Gastrocnemius medialis (tissue), 4 donors: ENCODE data around the gene PSMF1. TPM values are rescaled to one million over a fixed set of nuclear protein-coding genes. Genes with fewer than 3 reads are reported as not detected.
"Not testable (repeated sequence)": the region's sequence is repeated elsewhere in the genome, so short reads cannot be mapped to it uniquely, and the experiment has no call there.

Experiments used
- ATAC-seq, 2 donors: fragments of 150-250 bp; one replicate each; pipeline ENCODE4 v1.9.1; 2016
- DNase-seq, 2 donors: peaks; one replicate each; pipeline ENCODE4 v3.0.0-alpha.2; 2019
- H3K27ac ChIP-seq, 4 donors: fragments of 200-600 bp; sonication (generic); 1 replicate in 1 of 4; 2 replicates in 3 of 4; pipeline ENCODE4 v1.5.1; 2016 to 2018; ENCODE audit warnings: mild to moderate bottlenecking in 2 of 4, moderate library complexity in 1 of 4
- H3K27me3 ChIP-seq, 3 donors: fragments of 200-600 bp; sonication (generic) in 2 of 3; 1 replicate in 1 of 3; 2 replicates in 2 of 3; pipeline versions ENCODE4 v1.5.1 to v1.6.0; 2016 to 2019; ENCODE audit warnings: mild to moderate bottlenecking in 1 of 3, moderate library complexity in 1 of 3
- H3K36me3 ChIP-seq, 2 donors: fragments of 200-600 bp; sonication (generic) in 1 of 2; one replicate each; pipeline ENCODE4 v1.5.1; 2017 to 2018
- H3K4me1 ChIP-seq, 2 donors: fragments of 200-600 bp; sonication (generic) in 1 of 2; one replicate each; pipeline ENCODE4 v1.5.1; 2016 to 2017; ENCODE audit warnings: mild to moderate bottlenecking in 2 of 2
- H3K4me3 ChIP-seq, 4 donors: fragments of 200-600 bp; sonication (generic) in 3 of 4; 1 replicate in 1 of 4; 2 replicates in 3 of 4; pipeline ENCODE4 v1.5.1; 2016 to 2019; ENCODE audit warnings: mild to moderate bottlenecking in 2 of 4
- H3K9me3 ChIP-seq, 3 donors: fragments of 200-600 bp; sonication (generic) in 2 of 3; 1 replicate in 1 of 3; 2 replicates in 2 of 3; pipeline ENCODE4 v1.5.1; 2016 to 2019
- CTCF ChIP-seq, 5 experiments: fragments of 450-650 bp in 3 of 5; fragments of 200-600 bp in 2 of 5; sonication (generic) in 2 of 5; IDR thresholded peaks in 4 of 5; conservative IDR thresholded peaks in 1 of 5; 1 replicate in 4 of 5; 2 replicates in 1 of 5; pipeline ENCODE4 v1.5.1; 2016 to 2019; ENCODE audit warnings: antibody characterized with exemption in 5 of 5, mild to moderate bottlenecking in 3 of 5, moderate library complexity in 3 of 5
- POLR2A ChIP-seq, 2 donors: fragments of 450-650 bp; IDR thresholded peaks; one replicate each; pipeline ENCODE4 v1.6.1; 2017; ENCODE audit warnings: antibody characterized with exemption in 2 of 2, mild to moderate bottlenecking in 2 of 2, moderate library complexity in 2 of 2
- in situ Hi-C, 4 donors: fragments of 200-750 bp; cut with MboI; loops; one replicate each; pipeline versions ENCODE4 v1.15.0 to v1.8.0; 2017; ENCODE audit warnings: low sequenced_read_pairs in 4 of 4
- intact Hi-C: fragments of 100-400 bp; cut with DNase I; formaldehyde crosslinking; loops from one replicate; pipeline ENCODE4 v1.15.1; 2023; ENCODE audit warnings: low total_unique reads
- total RNA-seq, 4 donors: library from RNA; depleted of rRNA; stranded (reverse); fragments of >200 nt; gene quantifications; one replicate each; pipeline versions ENCODE4 v1.1.0 to v1.2.3, GENCODE V29; 2016

The PSMF1 gene
- total RNA-seq, 4 donors from 2014 or later: 174 to 433 (median 247) TPM

DNA sequence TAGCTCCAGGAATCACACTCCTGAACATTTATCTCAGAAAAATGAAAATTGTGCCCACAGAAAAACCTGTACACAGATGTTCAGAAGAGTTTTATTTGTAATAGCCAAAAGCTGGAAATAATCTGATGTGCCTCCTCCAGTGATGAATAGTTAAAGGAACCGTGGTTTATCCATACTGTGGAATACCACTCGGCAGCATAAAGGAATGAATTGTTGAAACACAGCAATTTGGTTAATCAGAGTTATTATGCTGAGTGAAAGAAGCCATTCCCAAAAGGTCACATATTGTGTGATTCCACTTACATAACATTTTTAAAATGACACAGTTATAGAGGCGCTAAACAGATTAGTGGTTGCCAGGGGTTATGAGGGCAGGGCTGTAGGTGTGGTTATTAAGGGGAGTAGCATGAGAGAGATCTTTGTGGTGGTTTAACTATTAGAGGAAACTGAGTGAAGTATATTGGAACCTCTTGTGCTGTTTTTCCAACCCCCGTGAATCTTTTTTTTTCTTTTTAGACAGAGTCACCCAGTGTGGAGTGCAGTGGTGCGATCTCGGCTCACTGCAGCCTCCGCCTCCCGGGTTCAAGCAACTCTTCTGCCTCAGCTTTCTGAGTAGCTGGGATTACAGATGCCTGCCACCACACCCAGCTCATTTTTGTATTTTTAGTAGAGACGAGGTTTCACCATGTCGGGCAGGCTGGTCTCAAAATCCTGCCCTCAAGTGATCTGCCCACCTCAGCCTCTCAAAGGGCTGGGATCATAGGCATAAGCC is 26.2 kb downstream of the PSMF1 start:
- Histone ChIP-seq H3K4me3 (no peak overlapping the region), H3K4me1 (no peaks in the 10 kb centered on the region), H3K9me3 (no peaks in the 10 kb centered on the region), H3K27me3 (no peaks in the 10 kb centered on the region), H3K27ac (no peak overlapping the region), H3K36me3 (peaks cover 0 to 22% of the 10 kb centered on the region in 2 donors)
- ATAC-seq: no peak
- TF ChIP-seq POLR2A (IDR thresholded peaks at IDR 0.05) (no peak), CTCF (IDR thresholded peaks at IDR 0.05 in 4 of 5, conservative IDR thresholded peaks at IDR 0.05 in 1 of 5) (no peak)
- in situ Hi-C loops (loop anchor here in 3 of 4 donors (25.0 kb wide), 1 partner anchor 318 kb away; the partner anchor contains the start of gene NSFL1C (in 3 of the 3)), intact Hi-C loops (no loop called here)
- no peak for DNase-seq

GRCh38 chr20:1146957-1147356 is 28.6 kb downstream of the PSMF1 start:
- ATAC-seq (no peak), DNase-seq (no peak)
- Histone ChIP-seq H3K4me3 (no peak overlapping the region), H3K4me1 (peaks cover 0 to 3% of the 10 kb centered on the region in 2 donors), H3K36me3 (peaks cover 0 to 11% of the 10 kb centered on the region in 2 donors), H3K27ac (no peak overlapping the region), H3K27me3 (no peaks in the 10 kb centered on the region), H3K9me3 (no peaks in the 10 kb centered on the region)
- intact Hi-C loops (no loop called here), in situ Hi-C loops (loop anchor here in 3 of 4 donors (25.0 kb wide), 1 partner anchor 315 kb away; the partner anchor contains the start of gene NSFL1C (in 3 of the 3))
- TF ChIP-seq CTCF (IDR thresholded peaks at IDR 0.05 in 4 of 5, conservative IDR thresholded peaks at IDR 0.05 in 1 of 5) (no peak), POLR2A (IDR thresholded peaks at IDR 0.05) (no peak)

- in situ Hi-C loops: loop anchor here in 3 of 4 donors (25.0 kb wide), 1 partner anchor 312 kb away; the partner anchor contains the start of gene NSFL1C (in 3 of the 3)
Measured at GRCh38 chr20:1149812-1150211, 31.4 kb downstream of the PSMF1 start.

DNA sequence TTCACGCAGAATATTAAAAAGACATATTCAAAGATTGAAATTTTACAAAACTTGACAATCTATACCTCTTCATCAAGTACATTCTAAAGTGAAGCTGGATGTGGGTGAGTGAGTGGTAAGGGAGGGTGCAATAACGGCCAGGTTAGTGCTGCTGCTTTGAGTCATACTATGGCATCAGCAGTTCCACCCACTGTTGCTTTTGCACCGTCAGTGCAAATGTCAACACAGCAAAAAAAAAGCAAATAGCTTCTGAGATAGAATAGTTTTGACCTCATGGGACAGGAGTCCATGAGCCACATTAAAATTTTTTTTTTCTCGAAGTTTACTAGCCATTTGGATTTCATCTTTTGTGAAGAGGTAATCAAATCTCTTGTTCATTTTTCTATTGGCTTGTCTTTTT is 31.8 kb downstream of the PSMF1 start:
- ATAC-seq (no peak), DNase-seq (no peak)
- in situ Hi-C loops (no loop called here), intact Hi-C loops (no loop called here)
- no peak for TF ChIP-seq POLR2A (IDR thresholded peaks at IDR 0.05)
- TF ChIP-seq CTCF (IDR thresholded peaks at IDR 0.05 in 4 of 5, conservative IDR thresholded peaks at IDR 0.05 in 1 of 5): no peak
- Histone ChIP-seq H3K4me1 (peaks cover 3 to 9% of the 10 kb centered on the region in 2 donors), H3K27me3 (no peaks in the 10 kb centered on the region), H3K36me3 (peaks cover 0 to 12% of the 10 kb centered on the region in 2 donors), H3K9me3 (no peaks in the 10 kb centered on the region), H3K27ac (no peak overlapping the region), H3K4me3 (no peak overlapping the region)

More at GRCh38 chr20:1149812-1150211, 31.4 kb downstream of the PSMF1 start:
- H3K4me3 ChIP-seq, DNase-seq, H3K4me1 ChIP-seq, H3K27ac ChIP-seq, H3K9me3 ChIP-seq, H3K27me3 ChIP-seq, ATAC-seq, intact Hi-C loops: not testable (repeated sequence)
- H3K36me3 ChIP-seq: peaks cover 0 to 11% of the 10 kb centered on the region in 2 donors

DNA sequence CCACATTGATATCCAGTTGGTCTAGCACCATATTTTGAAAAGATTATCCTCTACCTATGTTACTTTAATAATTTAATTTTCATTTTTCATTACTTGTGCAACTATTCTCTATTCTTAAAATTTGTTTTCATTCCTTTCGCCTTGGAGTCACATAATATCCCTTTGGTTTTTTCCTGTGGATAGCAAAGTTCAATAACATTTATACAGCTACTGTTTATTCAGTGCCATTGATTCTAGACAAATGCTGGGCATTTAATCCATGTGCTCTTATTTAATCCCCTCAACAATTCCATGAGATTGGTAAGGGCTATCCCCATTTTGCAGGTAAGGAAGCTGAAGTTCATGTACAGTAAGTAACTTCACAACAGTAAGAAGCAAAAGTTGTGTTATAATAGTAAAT is 32.6 kb downstream of the PSMF1 start:
- ATAC-seq: no peak
- TF ChIP-seq CTCF (IDR thresholded peaks at IDR 0.05 in 4 of 5, conservative IDR thresholded peaks at IDR 0.05 in 1 of 5): no peak
- TF ChIP-seq POLR2A (IDR thresholded peaks at IDR 0.05): no peak
- in situ Hi-C loops: no loop called here

More for the DNA sequence above, 32.6 kb downstream of the PSMF1 start:
- no peak overlapping the region for H3K27ac ChIP-seq
- no peaks in the 10 kb centered on the region for H3K27me3 ChIP-seq
- peaks cover 3 to 9% of the 10 kb centered on the region in 2 donors for H3K4me1 ChIP-seq
- no peak for DNase-seq
- H3K36me3 ChIP-seq: peaks cover 0 to 10% of the 10 kb centered on the region in 2 donors
- H3K4me3 ChIP-seq: no peak overlapping the region
- H3K9me3 ChIP-seq: no peaks in the 10 kb centered on the region
- intact Hi-C loops: no loop called here
